Esophagus (tissue), 2 donors: ENCODE measurements around the gene TBKBP1. TPM values are rescaled to one million over a fixed set of nuclear protein-coding genes. Genes with fewer than 3 reads are reported as not detected.

Experiments used
- H3K27ac ChIP-seq, 2 donors: one replicate each; pipeline ENCODE4 v1.5.1; 2013; ENCODE audit warnings: low read depth in 2 of 2, mild to moderate bottlenecking in 2 of 2, inconsistent platforms in 1 of 2, low read length in 1 of 2, moderate library complexity in 1 of 2
- H3K27me3 ChIP-seq, 2 donors: one replicate each; pipeline ENCODE4 v1.6.1; 2013; ENCODE audit warnings: low read length in 2 of 2, control low read depth in 1 of 2, mild to moderate bottlenecking in 1 of 2; ENCODE audit not compliant: insufficient read depth in 2 of 2, control insufficient read depth in 1 of 2
- H3K36me3 ChIP-seq, 2 donors: one replicate each; pipeline ENCODE4 v1.6.1; 2013; ENCODE audit warnings: low read length in 1 of 2; ENCODE audit not compliant: control insufficient read depth in 2 of 2, insufficient read depth in 2 of 2
- H3K4me1 ChIP-seq, 2 donors: one replicate each; pipeline ENCODE4 v1.6.1; 2013; ENCODE audit warnings: low read length in 1 of 2; ENCODE audit not compliant: control insufficient read depth in 2 of 2, insufficient read depth in 2 of 2
- H3K4me3 ChIP-seq, 2 donors: one replicate each; pipeline ENCODE4 v1.5.1; 2013; ENCODE audit warnings: low read length in 2 of 2, mild to moderate bottlenecking in 2 of 2, low read depth in 1 of 2, moderate library complexity in 1 of 2
- H3K9me3 ChIP-seq, 2 donors: one replicate each; pipeline ENCODE4 v1.6.1; 2013; ENCODE audit warnings: mild to moderate bottlenecking in 2 of 2, low read depth in 1 of 2, low read length in 1 of 2, moderate library complexity in 1 of 2; ENCODE audit not compliant: control insufficient read depth in 2 of 2, insufficient read depth in 1 of 2
- WGBS, 2 donors: extraction: QIAGEN DNeasy Blood & Tissue Kit; methylation state at CpG; one replicate each; pipeline ENCODE4 v1.1.7; 2013; 5-methylcytosine and 5-hydroxymethylcytosine counted together
- polyA plus RNA-seq, 2 donors: library from polyadenylated mRNA; stranded (reverse); fragments of 200-250 nt; gene quantifications; one replicate each; pipeline ENCODE4 v1.2.3, GENCODE V29; 2013
- donor health status: healthy with polysubstance abuse.
- donor health status: Bipolar disorder and iron deficiency.

The TBKBP1 gene, protein sequence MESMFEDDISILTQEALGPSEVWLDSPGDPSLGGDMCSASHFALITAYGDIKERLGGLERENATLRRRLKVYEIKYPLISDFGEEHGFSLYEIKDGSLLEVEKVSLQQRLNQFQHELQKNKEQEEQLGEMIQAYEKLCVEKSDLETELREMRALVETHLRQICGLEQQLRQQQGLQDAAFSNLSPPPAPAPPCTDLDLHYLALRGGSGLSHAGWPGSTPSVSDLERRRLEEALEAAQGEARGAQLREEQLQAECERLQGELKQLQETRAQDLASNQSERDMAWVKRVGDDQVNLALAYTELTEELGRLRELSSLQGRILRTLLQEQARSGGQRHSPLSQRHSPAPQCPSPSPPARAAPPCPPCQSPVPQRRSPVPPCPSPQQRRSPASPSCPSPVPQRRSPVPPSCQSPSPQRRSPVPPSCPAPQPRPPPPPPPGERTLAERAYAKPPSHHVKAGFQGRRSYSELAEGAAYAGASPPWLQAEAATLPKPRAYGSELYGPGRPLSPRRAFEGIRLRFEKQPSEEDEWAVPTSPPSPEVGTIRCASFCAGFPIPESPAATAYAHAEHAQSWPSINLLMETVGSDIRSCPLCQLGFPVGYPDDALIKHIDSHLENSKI
- 10 to 100 TPM in 1 of 2 donors, 1 to 10 TPM in 1; 9.2 to 17.1 TPM for polyA plus RNA-seq

DNA sequence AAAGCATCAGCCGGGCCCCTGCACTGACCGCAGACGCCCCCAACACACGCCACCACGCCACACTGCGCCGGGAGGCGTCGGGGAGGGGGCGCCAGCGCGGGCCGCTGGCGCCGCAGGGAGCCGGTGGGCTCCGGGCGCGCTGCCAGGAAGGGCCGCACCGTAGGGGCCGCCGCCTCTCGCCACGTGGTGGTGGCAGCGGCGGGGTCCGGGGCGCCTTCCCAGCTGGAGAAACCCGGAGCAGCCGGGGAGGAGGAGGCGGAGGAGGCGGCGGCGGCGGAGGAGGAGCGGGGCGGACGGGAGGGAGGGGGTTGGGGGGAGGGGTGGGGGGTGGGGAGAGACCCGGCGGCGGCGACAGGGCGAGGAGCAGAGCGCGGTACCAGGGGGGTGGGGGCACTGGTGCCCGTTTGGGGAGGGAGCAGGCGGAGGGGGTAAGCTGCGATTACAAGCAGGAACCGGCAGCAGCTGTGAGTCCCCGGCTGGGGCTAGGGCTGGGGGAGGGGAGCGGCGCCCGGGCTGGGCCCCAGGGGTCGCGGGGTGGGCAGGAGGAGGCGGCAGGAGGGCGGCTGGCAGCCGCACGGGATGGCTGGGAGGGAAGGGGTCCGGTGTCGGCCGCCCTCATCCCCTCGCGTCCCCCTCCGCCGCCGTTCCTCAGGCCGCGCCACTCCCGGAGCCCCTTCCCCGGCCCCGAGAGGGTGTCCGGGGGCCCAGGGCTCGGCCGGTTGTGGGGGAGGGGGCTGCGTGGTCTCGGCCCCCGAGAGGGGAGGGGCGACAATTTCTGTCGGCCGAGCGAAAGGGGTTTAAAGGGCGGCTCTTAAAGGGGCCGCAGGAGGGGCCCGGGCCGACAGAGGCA, at the start of gene TBKBP1:
Gene TBKBP1 (plus strand): TSS at position 431 of the 850 bp plus-strand sequence. CDS start 1,952 bp downstream, outside the sequence.
- Histone ChIP-seq H3K27me3 (no peaks in the 10 kb centered on the region), H3K27ac (peak within 1 kb of the TSS; percentile 80 to 81), H3K4me3 (peak within 1 kb of the TSS; percentile 59 to 87), H3K4me1 (peaks cover 0 to 22% of the 10 kb centered on the region in 2 donors), H3K9me3 (no peaks in the 10 kb centered on the region), H3K36me3 (peaks cover 0 to 7% of the 10 kb centered on the region in 2 donors)
- WGBS, 2 donors = 0% methylated on average over 53 to 80 of the region's 87 CpGs

- Histone ChIP-seq H3K27me3 (no peaks in the 10 kb centered on the region), H3K36me3 (no peaks in the 10 kb centered on the region)
Measured at GRCh38 chr17:47644324-47644723, 49.6 kb upstream of the TBKBP1 start.

GRCh38 chr17:47649153-47649971, 44.6 kb upstream of the TBKBP1 start, which contains the start of gene KPNB1:
Gene KPNB1 (plus strand): TSS chr17:47649919. CDS start chr17:47650245, 326 bp downstream.
- no peaks in the 10 kb centered on the region for H3K27me3 ChIP-seq
- H3K36me3 ChIP-seq = peaks cover 0 to 3% of the 10 kb centered on the region in 2 donors
- no peaks in the 10 kb centered on the region for H3K4me1 ChIP-seq
- 1% methylated on average over 68 to 74 of the region's 74 CpGs for WGBS, 2 donors
- H3K9me3 ChIP-seq = no peaks in the 10 kb centered on the region
- peak within 1 kb of the TSS; percentile 76 to 82 for H3K4me3 ChIP-seq
- H3K27ac ChIP-seq = peak within 1 kb of the TSS; percentile 94 to 96

More at GRCh38 chr17:47644324-47644723, 49.6 kb upstream of the TBKBP1 start:
- WGBS, 2 donors = 85 to 86% methylated on average over 5 of the region's 5 CpGs
- H3K4me1 ChIP-seq = no peaks in the 10 kb centered on the region
- H3K27ac ChIP-seq = no peak overlapping the region
- H3K9me3 ChIP-seq = no peaks in the 10 kb centered on the region
- H3K4me3 ChIP-seq = no peak overlapping the region

DNA sequence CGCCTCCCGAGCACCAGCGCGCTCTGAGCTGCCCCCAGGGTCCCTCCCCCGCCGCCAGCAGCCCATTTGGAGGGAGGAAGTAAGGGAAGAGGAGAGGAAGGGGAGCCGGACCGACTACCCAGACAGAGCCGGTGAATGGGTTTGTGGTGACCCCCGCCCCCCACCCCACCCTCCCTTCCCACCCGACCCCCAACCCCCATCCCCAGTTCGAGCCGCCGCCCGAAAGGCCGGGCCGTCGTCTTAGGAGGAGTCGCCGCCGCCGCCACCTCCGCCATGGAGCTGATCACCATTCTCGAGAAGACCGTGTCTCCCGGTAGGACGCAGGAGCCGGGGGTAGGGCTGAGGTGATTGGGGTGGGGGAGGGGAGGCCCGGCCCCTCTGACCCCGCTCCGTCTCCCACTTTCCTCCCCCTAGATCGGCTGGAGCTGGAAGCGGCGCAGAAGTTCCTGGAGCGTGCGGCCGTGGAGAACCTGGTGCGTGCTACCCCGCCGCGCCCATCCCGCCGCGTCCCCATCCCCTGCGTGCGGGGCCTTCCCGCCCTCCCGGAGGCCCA, 43.9 kb upstream of the TBKBP1 start:
- H3K27me3 ChIP-seq = no peaks in the 10 kb centered on the region
- H3K4me1 ChIP-seq = no peaks in the 10 kb centered on the region
- H3K4me3 ChIP-seq = peak overlapping the region; percentile 76 to 82
- H3K9me3 ChIP-seq = no peaks in the 10 kb centered on the region
- H3K27ac ChIP-seq = peak overlapping the region; percentile 94 to 96
- H3K36me3 ChIP-seq = peaks cover 2 to 6% of the 10 kb centered on the region in 2 donors
- 0% methylated on average over 30 to 48 of the region's 48 CpGs for WGBS, 2 donors

GRCh38 chr17:47650525-47651522, 43.1 kb upstream of the TBKBP1 start:
- Histone ChIP-seq H3K27ac (peak overlapping the region; percentile 94 to 96), H3K27me3 (no peaks in the 10 kb centered on the region), H3K4me1 (no peaks in the 10 kb centered on the region), H3K4me3 (peak overlapping the region; percentile 76 to 82), H3K36me3 (peaks cover 2 to 10% of the 10 kb centered on the region in 2 donors), H3K9me3 (no peaks in the 10 kb centered on the region)
- 2 to 4% methylated on average over 15 to 38 of the region's 39 CpGs for WGBS, 2 donors

DNA sequence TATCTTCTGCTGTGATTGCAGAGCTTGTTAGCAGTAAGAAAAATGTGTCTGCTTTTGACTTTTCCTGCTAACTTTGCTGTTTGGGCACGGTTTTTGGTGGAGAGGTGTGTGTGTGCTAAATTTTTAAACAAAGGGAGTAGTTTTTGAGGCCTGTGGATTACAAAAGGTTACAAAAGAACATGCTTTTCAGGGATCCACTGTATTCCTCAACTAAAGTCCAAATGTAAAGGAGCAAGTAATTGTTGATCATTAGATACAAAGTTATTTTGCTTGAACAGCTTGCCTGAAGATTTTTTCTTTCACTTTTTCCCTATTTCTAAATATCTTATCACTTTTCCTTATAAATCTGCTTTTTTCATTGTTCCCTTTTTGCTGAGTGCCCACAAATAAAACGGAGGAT, 42.3 kb upstream of the TBKBP1 start:
- H3K4me1 ChIP-seq = no peaks in the 10 kb centered on the region
- peaks cover 2 to 17% of the 10 kb centered on the region in 2 donors for H3K36me3 ChIP-seq
- no peak overlapping the region for H3K4me3 ChIP-seq
- 39 to 41% methylated on average over 2 of the region's 2 CpGs for WGBS, 2 donors
- H3K27me3 ChIP-seq = no peaks in the 10 kb centered on the region
- H3K27ac ChIP-seq = no peak overlapping the region
- H3K9me3 ChIP-seq = no peaks in the 10 kb centered on the region

GRCh38 chr17:47652570-47652969, 41.4 kb upstream of the TBKBP1 start:
- H3K27me3 ChIP-seq = no peaks in the 10 kb centered on the region
- WGBS, 2 donors = 83 to 87% methylated on average over 6 of the region's 6 CpGs
- peaks cover 4 to 24% of the 10 kb centered on the region in 2 donors for H3K36me3 ChIP-seq
- no peaks in the 10 kb centered on the region for H3K9me3 ChIP-seq
- no peak overlapping the region for H3K4me3 ChIP-seq
- H3K4me1 ChIP-seq = no peaks in the 10 kb centered on the region
- H3K27ac ChIP-seq = no peak overlapping the region

DNA sequence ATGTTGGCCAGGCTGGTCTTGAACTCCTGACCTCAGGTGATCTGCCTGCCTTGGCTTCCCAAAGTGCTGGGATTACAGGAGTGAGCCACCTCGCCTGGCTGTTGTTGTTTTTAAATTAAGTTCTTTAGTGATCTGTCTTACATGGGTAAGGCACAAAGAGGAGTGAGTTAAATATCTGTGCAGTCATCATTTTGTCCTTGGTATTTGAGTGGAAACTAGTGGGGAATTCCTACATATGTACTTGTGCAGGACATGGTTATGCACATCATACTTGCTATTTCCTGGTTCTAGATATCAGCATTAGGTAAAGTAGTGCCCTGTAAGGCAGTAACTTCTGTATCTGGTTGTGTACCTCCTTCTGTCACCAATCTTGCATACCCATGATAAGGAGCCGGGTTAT, 40.5 kb upstream of the TBKBP1 start:
- no peaks in the 10 kb centered on the region for H3K9me3 ChIP-seq
- no peaks in the 10 kb centered on the region for H3K27me3 ChIP-seq
- no peak overlapping the region for H3K4me3 ChIP-seq
- WGBS, 2 donors = 65 to 67% methylated on average over 2 of the region's 2 CpGs
- H3K36me3 ChIP-seq = peaks cover 9 to 31% of the 10 kb centered on the region in 2 donors
- H3K4me1 ChIP-seq = no peaks in the 10 kb centered on the region
- no peak overlapping the region for H3K27ac ChIP-seq
